Central memory CD4-positive, alpha-beta T cell (primary cell): ENCODE data around the gene SLC22A17.

Experiments used
- DNase-seq: peaks from one replicate; pipeline ENCODE4 v3.0.0; 2022

SLC22A17 gene

DNA sequence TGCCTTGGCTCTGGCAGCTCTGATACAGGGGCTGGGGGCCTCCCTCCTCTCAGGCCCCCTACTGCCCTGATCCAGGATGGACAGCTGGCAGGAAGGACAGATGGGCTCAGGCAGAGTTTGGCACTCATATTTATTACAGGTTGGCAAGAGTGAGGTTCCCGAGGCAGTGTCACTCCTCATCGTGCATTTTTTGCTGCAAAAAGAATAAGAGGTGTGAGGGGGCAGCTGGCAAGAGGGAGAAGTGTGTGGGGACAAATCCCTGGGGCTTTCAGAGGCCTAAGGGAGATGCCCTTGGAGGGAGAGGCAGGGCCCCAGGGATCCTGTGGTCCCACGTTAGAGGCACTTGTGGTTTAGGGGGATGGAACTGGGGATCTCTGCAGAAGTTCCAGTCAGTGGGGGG lies 29.2 kb upstream of the SLC22A17 start:
- no peak for DNase-seq

DNA sequence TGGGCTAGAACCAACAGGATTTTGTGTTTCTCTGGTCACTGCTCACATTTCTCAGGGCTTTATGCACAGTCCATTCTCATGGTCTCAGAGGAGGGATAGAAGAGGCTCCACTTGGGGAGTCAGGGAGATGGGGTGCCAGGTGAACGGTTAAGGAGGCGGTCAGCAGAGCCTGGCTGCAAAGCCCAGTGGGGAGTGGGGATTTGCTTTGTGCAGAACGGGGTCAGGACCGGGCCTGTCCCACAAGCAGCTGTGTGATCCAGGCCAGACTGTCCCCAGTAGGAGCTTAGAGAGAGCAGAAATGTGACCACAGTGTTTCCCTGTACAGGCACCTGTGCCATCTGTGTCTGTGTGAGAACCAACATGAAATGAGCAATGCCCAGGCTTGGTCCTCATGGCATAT lies 28.3 kb upstream of the SLC22A17 start:
- DNase-seq: no peak

DNA sequence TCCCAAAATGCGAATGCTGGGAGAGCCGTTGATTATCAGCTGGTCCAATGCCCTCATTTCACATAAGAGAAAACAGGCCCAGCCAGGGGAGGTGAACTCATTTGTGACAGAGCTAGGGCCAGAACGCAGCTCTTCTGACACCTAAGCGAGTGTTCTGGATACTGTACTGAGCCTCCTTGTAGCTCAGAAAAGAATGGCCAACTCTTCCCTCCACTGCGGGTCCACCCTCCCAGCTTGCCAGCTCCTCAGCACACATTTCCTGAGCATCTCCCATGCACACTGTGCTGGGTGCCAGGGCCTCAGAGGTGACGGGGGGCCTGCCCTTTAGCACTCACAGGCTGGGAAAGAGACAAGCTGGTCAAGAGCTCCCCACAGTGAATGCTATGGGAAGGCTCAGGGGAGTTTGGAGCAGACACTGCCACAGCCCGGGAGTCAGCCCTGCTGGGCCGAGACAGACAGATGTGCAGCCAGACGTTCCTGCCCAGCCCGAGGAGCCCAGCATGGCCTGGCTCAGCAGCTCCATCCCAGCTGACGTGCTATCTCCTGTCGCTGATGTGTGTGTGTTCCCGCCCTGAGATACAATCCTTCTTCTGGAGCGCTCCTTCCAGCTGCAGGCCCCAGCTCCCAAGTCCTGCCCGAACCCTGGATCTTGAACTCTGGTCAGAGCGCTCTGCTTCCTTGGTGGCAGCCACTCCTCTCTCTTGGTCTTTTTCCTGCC lies 27.7 kb upstream of the SLC22A17 start:
- no peak for DNase-seq

DNA sequence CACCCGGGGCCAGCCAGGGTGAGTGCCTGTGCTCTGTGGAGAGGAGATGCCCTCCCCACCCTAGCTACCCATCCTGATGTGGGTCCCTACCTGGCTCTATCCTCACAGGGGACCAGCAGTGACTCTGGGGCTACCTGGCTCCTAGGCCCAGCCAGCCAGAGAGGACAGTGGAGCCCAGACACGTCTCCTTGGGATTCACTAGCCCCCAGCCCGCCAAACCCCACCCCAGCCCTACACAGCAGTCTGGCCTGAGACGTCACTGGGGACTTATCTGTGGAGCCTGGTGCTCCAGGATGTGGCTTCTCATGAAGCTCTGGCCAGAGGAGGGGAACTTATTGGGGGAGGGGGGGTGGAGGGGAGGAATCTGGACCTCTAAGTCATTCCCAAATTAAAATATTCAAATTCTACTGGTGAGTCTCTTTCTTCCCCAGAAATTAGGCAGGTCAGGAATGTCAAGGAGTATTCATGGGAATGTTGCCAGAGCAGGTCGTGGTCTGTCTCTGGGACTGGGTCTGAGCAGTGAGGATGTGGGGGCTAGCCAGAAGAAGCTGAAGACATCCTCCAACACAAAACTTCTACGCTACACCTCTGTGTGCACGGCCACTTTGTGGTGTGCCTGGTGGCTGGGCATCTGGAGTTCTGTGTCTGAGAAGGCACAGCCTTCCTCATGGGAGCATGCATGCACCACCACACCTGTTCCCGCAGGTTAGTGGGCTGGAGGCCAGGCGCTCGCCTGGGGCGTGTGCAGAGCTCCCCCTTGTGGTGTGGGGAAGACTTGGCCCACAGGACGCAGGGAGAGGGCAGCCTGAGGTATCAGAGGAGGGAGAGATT lies 26.9 kb upstream of the SLC22A17 start:
- DNase-seq: peak; percentile 53

DNA sequence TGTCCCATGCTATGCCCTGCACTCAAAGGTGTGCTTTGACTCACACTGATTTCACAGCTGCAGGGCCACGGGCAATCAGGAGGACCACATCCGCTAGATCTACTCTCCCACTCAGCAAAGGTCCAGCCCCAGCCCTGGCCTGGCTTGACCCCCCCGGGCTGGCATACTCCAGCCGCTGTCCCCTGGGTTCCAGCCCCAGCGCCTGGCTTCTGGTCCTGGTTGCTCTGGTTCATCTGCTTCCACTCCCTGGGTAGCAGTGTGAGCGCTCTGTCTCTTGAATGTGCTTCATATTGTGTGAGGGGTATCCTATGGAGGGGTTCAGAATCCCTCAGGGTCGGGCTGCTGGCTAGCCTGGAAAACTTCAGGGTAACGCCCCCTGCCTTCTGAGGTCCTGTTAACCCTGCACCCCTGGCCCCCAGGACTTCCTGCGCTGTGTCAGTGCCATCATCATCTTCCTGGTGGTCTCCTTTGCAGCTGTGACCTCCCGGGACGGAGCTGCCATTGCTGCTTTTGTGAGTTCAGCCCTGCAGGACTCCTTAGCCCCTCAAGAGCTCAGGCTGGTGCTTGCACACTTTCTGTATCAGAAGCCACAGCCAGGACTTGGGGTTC lies 26.0 kb upstream of the SLC22A17 start:
- no peak for DNase-seq

DNA sequence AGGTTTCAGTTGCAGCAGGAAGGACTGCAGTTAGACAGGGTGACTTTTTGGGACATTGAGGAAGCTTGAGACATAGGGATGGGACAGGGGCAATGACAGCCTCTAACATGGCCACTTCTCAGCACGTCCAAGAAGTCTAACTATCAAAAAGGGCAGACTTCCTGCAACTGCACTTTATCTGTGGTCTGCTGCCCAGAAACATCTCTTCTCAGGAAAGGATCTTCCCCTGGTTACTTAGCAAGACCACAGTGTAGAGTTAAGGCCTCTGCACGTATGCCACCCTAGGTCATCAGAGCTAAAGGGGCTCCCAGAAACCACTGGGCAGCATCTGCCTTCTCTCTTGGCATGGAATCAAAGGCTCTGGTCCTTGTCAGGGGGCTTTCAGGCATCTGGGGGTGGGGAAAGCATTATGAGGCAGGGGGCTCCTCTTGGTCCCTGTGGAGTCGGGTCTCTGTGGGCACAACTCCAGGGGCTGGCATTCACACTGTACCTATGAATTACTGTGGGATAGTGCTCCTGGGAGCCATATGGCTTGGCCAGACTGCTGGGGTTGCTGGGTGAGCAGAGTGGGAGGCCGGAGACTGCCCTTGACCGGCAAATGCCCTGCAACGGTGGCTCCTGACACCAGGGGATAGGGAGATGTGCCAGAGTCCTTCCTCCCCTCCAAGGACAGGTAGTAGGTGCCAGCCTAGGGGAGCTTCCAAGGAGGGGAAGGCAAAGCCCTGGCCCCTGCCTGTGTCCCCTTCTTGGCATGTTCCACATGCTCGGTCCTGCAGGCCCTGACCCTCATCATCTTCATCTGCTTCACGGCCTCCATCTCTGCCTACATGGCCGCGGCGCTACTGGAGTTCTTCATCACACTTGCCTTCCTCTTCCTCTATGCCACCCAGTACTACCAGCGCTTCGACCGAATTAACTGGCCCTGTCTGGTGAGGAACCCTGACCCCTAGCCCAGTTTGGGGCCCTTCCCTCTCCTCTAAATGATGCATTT lies 25.2 kb upstream of the SLC22A17 start:
- no peak for DNase-seq

DNA sequence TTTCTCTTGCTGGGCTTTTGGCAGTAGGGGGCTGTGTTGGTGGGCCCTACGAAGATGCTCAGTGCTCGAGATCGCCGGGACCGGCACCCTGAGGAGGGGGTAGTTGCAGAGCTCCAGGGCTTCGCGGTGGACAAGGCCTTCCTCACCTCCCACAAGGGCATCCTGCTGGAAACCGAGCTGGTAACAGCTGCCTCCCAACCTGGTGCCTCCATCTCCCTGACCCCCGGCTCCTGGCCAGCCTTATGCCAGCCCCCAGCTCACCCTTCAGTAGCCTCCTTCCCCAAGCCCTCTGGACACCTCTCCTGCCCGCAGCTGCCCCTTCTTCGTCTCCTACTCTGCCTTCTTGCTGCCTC lies 24.5 kb upstream of the SLC22A17 start:
- no peak for DNase-seq

DNA sequence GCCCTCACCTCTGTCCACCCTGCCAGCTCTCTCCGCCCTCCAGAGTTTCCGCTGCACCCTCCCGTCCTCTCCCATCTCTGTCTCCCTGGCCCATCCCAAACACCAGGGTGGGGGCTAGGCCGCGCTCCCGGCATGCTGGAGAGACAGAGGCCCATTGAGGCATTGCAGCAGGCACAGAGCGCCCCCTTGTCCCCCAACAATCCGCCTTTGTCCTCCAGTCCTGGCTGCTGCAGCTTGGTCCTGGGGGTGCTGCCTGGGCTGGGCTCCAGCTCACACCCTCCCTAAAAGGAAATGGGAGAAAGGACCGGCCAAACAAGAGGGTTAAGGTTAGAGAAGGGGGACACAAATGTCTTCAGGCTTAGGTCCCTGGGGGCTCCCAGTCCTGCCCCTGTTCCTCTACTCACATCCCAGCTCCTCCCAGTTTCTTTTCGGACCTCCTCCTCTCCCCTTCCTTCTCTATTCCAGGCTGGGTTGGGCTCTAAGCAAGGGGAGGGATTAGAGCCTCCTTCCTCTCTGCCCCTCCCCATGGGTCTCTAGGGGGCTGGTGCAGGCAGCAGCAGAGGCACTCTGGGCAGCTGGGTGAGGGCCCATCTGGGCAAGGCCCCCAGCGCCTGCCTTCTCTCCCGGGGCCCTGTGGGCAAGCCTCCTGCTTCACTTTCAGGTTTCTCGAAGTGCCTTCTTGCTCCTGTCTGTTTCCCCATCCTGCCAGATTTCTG lies 24.0 kb upstream of the SLC22A17 start, which contains the start of gene CMTM5:
Gene CMTM5, plus strand, starts transcription at position 565 of the 716 bp plus-strand sequence. CDS start 206 bp downstream, outside the sequence.
- DNase-seq: no peak

DNA sequence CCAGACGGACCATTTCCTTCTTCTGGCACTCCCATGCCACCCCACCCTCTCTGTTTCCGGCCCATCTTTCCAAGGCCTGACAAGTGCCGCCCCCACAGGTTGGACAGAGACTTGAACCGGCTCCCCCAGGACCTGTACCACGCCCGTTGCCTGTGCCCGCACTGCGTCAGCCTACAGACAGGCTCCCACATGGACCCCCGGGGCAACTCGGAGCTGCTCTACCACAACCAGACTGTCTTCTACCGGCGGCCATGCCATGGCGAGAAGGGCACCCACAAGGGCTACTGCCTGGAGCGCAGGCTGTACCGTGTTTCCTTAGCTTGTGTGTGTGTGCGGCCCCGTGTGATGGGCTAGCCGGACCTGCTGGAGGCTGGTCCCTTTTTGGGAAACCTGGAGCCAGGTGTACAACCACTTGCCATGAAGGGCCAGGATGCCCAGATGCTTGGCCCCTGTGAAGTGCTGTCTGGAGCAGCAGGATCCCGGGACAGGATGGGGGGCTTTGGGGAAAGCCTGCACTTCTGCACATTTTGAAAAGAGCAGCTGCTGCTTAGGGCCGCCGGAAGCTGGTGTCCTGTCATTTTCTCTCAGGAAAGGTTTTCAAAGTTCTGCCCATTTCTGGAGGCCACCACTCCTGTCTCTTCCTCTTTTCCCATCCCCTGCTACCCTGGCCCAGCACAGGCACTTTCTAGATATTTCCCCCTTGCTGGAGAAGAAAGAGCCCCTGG lies 23.0 kb upstream of the SLC22A17 start:
- no peak for DNase-seq

DNA sequence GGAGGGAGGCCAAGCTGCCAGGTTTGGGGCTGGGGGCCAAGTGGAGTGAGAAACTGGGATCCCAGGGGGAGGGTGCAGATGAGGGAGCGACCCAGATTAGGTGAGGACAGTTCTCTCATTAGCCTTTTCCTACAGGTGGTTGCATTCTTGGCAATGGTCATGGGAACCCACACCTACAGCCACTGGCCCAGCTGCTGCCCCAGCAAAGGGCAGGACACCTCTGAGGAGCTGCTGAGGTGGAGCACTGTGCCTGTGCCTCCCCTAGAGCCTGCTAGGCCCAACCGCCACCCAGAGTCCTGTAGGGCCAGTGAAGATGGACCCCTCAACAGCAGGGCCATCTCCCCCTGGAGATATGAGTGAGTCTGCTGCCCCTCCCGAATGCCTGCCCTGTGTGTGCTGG lies 20.4 kb upstream of the SLC22A17 start:
- DNase-seq: no peak

DNA sequence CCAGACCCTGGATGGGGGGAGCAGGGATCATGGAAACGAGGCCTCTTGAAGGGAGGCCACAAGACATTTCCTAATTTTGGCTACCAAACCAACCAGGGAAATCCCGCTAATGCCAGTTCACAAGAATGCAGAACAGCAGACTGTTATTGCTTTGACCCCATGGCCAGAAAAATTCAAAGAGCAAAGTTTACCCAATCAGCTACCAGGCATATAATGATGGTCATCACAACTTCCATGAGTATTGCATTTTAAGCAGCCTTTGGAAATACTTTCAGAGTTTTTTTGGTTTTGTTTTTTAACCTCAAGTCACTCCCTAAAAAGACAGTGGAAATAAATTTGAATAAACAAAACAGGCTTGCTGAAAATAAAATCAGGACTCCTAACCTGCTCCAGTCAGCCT lies 19.8 kb upstream of the SLC22A17 start, which contains the start of gene IL25:
Gene IL25, plus strand, starts transcription at position 301 of the 400 bp plus-strand sequence.
- no peak for DNase-seq

DNA sequence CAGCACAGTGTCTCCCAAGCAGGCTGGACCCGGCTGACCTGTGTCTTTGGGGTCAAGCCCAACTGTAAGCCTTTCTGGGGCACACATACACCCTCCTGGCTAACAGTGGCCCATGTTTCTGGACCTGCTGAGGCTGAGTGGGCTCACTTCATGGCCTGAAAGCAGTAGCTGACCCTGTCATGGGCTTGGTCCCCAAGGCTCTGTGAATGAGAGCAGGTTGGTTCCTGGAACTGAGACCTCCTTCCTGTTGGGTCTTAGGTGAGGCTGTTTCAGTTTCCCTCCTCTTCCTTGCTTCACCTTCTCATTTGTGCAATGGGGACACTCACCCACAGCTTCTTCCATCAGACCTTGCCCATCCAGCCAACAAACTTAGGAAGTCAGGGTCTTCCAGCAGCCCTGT lies 19.2 kb upstream of the SLC22A17 start:
- no peak for DNase-seq

DNA sequence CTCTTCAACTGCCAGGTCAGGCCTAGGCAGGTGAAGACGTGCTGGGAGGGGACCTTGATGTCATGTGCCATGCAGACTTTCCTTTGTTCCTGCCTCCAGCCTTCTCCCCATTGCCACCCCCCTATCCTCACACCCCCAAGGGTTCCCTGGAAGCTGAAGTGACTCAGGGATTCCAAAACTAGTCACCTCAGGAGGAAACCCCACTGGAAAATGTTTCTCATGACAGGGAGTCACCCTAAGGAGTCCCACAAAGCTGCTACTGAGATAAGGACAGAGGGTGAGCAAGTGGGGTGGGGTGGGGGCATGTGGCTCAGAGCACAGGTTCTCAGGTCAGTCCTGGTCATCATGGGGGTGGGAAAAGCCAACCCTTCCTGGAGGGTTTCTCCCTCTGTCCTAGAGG lies 17.5 kb upstream of the SLC22A17 start:
- no peak for DNase-seq

DNA sequence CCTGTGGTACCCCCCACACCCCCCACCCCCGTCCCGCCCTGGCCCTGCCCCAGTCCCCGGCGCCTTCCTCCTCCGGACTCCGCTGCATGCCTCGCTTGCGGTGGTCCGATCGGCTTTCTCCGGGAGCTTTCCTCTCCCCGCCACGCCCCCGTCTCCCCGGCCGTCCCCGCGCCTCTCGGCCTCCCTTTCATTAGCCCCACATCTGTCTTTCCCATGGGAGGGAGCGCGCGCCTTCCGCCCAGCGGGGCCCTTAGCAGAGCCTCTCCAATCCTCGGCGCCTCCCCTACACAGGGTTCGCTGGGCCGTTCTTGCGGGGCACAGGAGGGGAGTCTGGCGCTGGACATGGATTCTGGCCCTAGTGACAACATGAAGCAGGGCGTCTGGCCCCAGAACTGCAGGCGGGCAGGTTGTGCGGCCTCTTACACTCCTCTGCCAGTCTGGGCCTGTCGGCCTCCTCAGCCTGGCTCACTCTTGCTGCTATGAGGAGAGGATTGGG lies 13.8 kb upstream of the SLC22A17 start:
- no peak for DNase-seq

DNA sequence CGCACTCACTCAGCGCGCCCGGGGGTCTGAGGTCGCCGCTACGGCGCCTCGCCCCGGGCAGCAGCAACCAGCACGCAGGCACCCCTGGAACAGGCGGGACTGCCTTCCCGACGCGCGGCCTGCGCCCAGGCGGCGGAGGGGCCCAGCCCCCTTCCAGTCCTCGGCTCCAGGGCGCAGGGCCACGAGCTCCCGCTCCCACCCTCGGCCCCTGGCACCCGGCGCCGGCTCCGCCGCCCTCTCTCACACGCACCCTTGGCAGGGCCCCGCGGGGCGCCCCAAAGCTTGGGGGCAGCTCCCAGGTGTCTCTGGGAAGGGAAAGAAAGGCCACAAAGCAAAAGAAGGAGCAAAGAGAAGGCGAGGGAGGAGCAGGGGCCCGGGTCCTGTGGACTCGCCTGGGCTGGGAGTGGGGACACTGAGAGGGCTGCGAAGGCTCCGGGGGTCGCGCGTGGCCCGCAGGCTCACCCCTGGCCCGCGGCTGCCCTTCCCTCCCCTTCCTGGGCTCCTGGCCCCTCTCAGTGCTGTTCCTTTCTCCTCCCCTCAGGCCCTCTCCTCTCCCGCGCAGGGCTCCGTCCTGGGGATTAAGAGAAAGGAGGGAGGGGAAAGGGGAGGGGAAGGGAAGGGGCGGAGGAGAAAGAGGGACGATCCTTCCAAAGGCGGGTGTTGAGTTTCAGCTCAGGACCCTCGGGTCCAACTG lies 13.2 kb upstream of the SLC22A17 start:
- no peak for DNase-seq

DNA sequence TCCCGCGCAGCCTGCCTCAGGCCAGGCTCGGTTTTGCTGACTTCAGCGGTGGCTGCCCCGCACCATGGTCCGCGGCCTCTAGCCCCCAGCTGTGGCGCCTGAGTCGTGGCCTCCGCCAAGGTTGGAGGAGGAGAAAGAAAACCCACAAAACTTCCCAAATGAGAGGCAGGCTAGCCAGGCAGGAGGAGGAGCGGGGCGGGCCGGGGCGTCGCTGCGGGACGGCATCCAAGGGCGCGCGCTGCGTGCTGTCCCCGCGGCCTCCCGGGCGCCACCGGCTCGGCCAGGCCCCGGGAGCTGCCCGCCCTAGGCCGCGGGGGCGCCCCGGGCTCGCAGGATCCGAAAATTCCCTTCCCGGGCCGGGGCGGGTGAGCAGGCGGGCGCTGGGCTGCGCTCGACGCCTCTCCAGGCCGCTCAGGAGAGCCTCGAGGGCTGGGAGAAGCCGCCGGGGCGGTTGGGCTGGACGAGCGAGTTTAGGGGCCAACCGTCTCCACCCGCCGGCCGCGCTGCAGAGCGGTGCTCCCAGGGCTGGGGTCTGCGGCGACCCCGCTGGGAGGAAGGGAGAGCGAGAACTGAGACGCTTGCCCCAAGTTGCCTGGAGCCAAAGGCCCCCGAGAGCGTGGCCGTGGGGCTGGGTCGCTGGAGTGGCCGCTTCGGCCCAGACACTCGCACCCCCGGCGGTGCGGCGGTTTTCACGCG lies 12.5 kb upstream of the SLC22A17 start, which contains the start of gene EFS:
Gene EFS, minus strand, starts transcription at position 137 of the 696 bp plus-strand sequence. CDS start 147 bp downstream, outside the sequence.
- no peak for DNase-seq

DNA sequence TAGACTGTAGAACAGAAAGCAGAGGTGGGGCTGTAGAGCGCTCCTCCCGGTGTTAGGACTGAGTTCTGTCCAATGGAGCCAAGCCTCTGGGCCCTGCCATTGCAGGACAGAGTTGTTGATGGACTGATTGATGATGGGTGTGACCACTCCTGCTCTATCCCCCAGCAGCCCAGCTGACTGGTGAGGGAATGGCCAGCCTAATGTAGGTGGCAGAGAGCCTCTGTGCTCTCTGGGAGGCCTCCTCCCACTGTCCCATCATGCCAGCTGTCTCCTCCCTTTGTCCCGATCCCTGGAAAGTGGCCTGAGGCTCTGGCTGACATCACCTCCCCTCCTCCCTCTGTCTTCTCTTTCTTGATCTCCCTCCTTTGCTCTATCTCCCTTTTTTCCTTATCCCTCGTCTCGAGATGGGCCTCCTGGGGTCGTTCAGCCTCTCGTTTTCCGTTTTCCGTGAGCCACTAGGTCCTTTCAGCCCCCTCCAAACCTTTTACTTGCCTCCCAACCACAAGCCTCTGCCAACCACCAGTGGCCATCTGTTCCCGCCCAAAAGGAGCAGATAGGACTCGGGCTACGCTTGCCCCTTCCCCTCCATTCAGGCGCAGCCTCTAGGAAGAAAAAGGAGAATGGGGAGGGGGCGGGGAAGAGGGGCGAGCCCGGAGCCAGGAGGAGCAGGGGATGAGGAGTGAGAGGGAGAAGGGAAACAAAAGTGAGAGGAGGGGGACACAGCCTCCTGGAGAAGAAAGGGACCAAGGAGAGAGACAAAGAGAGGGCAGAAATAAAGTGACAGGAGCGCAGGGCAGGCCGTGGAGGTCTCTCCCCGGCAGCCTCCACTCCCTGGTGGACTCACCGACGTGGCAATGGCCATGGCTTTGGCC lies 11.7 kb upstream of the SLC22A17 start:
- no peak for DNase-seq

DNA sequence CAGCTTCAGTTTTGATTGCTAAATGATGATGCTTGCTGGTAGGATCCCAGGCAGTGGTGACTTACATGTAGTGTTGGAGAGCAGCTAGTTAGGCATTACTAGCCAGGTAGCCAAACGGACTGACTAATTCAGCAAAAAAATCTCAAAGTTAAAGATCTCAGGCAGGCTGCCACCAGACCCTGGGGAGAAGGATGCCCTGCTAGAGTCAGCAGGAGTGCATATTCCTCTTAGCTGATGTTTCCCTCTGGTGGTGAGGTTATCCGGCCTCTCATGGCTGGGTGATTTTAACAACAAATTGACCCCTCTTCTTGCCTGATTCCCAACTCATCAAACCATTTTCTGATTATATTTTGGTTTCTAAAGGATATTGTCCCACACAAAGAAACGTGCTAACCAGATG lies 9.5 kb upstream of the SLC22A17 start:
- no peak for DNase-seq
